Brain microvascular endothelial cell (primary cell): ENCODE measurements around the gene HK1.

Experiments used
- DNase-seq: peaks from one replicate; pipeline ENCODE4 v3.0.0-alpha.2; 2020
- H3K27ac ChIP-seq: fragments of 250-450 bp; sonication (Bioruptor Pico); 2 replicates; pipeline ENCODE4 v1.5.1; 2020; ENCODE audit warnings: mild to moderate bottlenecking, moderate library complexity
- H3K27me3 ChIP-seq: fragments of 250-450 bp; sonication (Bioruptor Pico); replicated peaks from 2 replicates; pipeline ENCODE4 v1.5.1; 2020; ENCODE audit warnings: mild to moderate bottlenecking
- H3K36me3 ChIP-seq: fragments of 250-450 bp; sonication (Bioruptor Pico); replicated peaks from 2 replicates; pipeline ENCODE4 v1.5.1; 2020; ENCODE audit warnings: mild to moderate bottlenecking
- H3K4me3 ChIP-seq: 2 replicates; pipeline ENCODE4 v1.5.1; 2011; ENCODE audit warnings: low read depth, mild to moderate bottlenecking, control low read depth, low read length, moderate library complexity
- in situ Hi-C: cut with HindIII; loops from 2 replicates; pipeline ENCODE4 v1.10.0; 2017; ENCODE audit warnings: low sequenced_read_pairs, low pct_ligation_motif_present
- TF ChIP-seq, protein P1 (sequence below): IDR thresholded peaks from 2 replicates; pipeline ENCODE4 v1.5.1; 2011; ENCODE audit warnings: low read depth, mild to moderate bottlenecking, moderate library complexity, low read length, control low read depth, inconsistent platforms; ENCODE audit errors: missing control alignments

The HK1 gene

DNA sequence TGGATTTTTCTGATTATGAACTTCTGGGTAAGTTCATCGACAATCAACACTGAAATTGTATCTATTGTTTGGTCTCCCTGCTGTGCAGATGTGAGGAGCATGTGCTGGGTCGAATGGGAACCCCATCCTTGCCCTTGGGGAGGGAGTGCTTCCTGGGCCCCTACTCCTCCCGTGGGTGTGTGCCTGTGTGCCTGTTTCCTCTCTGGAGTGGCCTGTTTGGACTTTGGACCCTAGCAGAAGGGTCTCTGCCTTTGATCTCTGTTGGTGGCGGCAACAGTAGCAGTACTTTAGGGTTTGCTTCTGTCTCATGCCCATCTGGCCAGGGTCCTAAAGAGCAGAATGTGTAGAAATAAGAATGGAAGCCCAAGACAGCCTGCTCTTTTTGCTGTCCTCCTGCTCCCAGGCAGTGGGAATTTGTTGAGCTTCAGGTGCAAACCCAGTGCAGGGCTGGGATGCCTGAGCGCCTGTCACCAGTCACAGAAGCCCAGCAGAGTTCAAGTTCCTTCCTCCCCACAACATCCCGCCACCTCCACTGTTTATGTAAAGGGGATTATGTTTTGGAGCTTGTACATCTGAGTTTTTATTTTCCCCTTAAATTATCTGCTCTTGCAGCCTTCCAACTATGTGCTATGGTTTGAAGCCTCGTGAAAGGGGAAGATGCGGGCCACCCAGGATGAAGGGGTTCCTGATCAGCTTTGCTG, 139.9 kb downstream of the HK1 start:
- TF ChIP-seq, protein P1, sequence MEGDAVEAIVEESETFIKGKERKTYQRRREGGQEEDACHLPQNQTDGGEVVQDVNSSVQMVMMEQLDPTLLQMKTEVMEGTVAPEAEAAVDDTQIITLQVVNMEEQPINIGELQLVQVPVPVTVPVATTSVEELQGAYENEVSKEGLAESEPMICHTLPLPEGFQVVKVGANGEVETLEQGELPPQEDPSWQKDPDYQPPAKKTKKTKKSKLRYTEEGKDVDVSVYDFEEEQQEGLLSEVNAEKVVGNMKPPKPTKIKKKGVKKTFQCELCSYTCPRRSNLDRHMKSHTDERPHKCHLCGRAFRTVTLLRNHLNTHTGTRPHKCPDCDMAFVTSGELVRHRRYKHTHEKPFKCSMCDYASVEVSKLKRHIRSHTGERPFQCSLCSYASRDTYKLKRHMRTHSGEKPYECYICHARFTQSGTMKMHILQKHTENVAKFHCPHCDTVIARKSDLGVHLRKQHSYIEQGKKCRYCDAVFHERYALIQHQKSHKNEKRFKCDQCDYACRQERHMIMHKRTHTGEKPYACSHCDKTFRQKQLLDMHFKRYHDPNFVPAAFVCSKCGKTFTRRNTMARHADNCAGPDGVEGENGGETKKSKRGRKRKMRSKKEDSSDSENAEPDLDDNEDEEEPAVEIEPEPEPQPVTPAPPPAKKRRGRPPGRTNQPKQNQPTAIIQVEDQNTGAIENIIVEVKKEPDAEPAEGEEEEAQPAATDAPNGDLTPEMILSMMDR, result no peak
- no peak overlapping the region for H3K27ac ChIP-seq
- no peak overlapping the region for H3K4me3 ChIP-seq
- in situ Hi-C loops, result no loop called here
- no peak for DNase-seq
- H3K36me3 ChIP-seq, result no peaks in the 10 kb centered on the region
- no peaks in the 10 kb centered on the region for H3K27me3 ChIP-seq

DNA sequence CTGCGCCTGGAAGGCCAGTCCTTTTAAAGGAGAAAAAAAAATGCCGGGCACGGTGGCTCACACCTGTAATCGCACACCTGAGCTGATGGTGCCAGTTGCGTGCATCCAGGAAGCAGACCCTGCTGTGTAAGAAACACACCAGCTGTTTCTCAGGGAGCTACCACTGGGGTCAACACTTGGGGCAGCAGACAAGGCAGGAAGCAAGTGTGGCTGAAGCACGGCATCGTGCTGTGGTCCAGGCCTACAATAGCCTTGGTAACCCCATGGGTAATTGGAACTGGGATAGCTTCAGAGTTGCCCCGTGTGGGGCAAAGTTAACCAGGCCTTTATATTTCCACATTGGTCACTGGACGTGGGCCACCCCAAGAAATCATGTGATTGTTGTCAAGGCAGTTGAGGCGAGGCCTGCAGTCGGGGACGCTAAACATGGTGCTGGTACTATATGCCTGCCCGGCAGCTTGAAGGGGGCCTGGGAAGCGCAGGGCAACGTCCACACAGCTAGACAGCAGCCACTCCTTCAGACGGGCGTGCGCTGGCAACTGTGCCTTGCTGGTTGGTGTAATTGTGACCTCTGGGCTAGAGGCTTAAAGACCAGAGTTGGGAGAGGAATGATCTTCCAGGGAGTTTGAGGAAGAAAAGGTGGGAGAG, 140.9 kb downstream of the HK1 start:
- TF ChIP-seq, protein P1, result no peak
- no peak overlapping the region for H3K27ac ChIP-seq
- H3K27me3 ChIP-seq, result no peaks in the 10 kb centered on the region
- no peak for DNase-seq
- in situ Hi-C loops, result no loop called here
- no peak overlapping the region for H3K4me3 ChIP-seq
- H3K36me3 ChIP-seq, result no peaks in the 10 kb centered on the region

DNA sequence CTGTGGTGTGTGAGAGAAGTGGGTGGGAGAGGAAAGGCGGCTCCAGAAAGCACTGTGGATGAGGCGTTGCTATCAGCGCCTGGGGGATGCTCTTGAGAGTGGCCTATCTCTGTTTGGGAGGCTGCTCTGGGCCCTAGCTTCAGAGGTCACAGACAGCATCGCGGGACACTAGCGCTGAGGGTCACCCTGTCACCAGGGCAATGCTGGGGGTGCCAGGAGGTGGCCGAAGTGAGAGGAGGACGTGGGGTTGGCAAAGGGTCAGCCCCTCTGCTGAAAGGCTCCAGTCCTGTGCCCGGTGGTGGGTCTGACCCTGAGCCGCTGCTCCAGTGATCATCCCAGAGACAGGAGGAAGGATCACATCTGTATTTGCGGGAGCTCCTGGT, 141.4 kb downstream of the HK1 start:
- DNase-seq, result no peak
- Histone ChIP-seq H3K4me3 (no peak overlapping the region), H3K27me3 (no peaks in the 10 kb centered on the region), H3K27ac (no peak overlapping the region), H3K36me3 (no peaks in the 10 kb centered on the region)
- in situ Hi-C loops, result no loop called here
- TF ChIP-seq, protein P1, result no peak

DNA sequence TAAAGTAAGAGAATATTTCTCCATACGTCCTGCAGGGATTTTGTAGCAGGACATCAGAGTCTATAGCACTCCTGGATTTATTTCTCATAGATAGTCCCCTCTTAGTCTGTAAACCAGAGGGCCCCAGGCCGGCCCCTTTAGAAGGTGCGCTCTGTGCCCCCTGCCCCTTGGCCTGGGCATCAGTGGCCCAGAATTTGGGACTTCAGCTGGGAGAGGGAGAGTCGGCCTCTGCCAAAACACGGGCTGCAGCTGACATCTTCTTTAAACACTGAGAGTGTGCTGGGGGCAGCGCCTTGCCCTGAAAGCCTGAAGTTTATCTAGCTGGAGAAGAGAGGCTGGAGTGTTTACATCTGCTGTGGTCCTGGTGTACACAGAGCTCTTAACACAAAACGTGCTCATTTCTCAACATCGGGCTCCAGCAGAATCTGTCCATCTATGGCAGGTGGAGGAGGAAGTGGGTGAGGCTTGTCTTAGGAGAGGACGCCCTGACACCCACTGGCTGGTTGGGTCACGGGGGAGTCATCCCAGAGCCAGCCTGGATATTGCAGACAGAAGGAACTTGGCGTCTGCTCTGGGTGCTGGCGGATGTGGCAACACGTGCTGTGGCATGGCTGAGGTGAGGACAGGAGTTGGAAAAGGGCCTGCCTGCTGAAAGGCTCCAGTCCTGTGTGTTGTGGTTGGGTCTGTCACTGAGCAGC, 143.5 kb downstream of the HK1 start:
- in situ Hi-C loops, result no loop called here
- Histone ChIP-seq H3K36me3 (no peaks in the 10 kb centered on the region), H3K27me3 (no peaks in the 10 kb centered on the region), H3K27ac (no peak overlapping the region), H3K4me3 (no peak overlapping the region)
- DNase-seq, result no peak
- TF ChIP-seq, protein P1, result no peak

DNA sequence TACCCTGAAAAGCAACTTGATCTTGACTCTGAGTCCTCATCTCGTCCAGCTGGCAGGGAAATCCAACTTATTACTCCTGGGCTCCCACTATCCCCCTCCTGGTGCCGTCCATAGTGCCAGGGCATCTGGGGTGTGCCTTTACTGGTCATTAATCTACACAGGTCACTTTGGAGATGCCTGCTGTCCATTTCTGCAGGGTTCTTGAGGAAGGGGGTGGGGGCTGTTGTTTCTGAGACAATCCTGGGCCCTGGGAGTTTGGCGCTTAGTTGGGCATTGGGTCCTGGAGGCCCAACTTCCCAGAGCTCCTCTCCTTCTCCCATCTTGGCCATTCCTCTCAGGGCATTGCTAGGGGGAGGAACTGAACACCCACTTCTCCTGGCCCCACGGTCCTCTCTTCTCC, 144.4 kb downstream of the HK1 start:
- H3K36me3 ChIP-seq, result no peaks in the 10 kb centered on the region
- in situ Hi-C loops, result no loop called here

More for the DNA sequence above, 144.4 kb downstream of the HK1 start:
- TF ChIP-seq, protein P1, result no peak
- Histone ChIP-seq H3K27me3 (no peaks in the 10 kb centered on the region), H3K4me3 (no peak overlapping the region), H3K27ac (no peak overlapping the region)
- DNase-seq, result no peak
